ENCODE measurements around the gene NINJ2.

Gene NINJ2

GRCh38 chr12:674272-674781 is 11.1 kb upstream of the NINJ2 start:
- peak; percentile 19 to 55 for DNase-seq (ENCODE audit: extremely low read depth in 1 of 2, low read depth in 1 of 2)

- DNase-seq (ENCODE audit: extremely low read depth in 1 of 2, low read depth in 1 of 2): no peak
Observed at GRCh38 chr12:673849-674248, 10.6 kb upstream of the NINJ2 start.

GRCh38 chr12:669576-669945 is 6.3 kb upstream of the NINJ2 start:
- no peak for DNase-seq (ENCODE audit: extremely low read depth in 1 of 2, low read depth in 1 of 2)

- DNase-seq (ENCODE audit: extremely low read depth in 1 of 2, low read depth in 1 of 2): no peak
Observed at GRCh38 chr12:668090-668481, 4.8 kb upstream of the NINJ2 start.

- DNase-seq (ENCODE audit: extremely low read depth in 1 of 2, low read depth in 1 of 2): no peak
Observed at GRCh38 chr12:666766-667308, 3.6 kb upstream of the NINJ2 start.

- no peak for DNase-seq (ENCODE audit: extremely low read depth in 1 of 2, low read depth in 1 of 2)
Observed at GRCh38 chr12:666066-666465, 2.8 kb upstream of the NINJ2 start.

- DNase-seq (ENCODE audit: extremely low read depth in 1 of 2, low read depth in 1 of 2): no peak
Observed at GRCh38 chr12:664779-665092, 1.5 kb upstream of the NINJ2 start.

- DNase-seq (ENCODE audit: extremely low read depth in 1 of 2, low read depth in 1 of 2): no peak
Observed at GRCh38 chr12:664075-664778, 982 bp upstream of the NINJ2 start.

GRCh38 chr12:662566-663292 is 516 bp downstream of the NINJ2 start:
- no peak for DNase-seq (ENCODE audit: extremely low read depth in 1 of 2, low read depth in 1 of 2)

- no peak for DNase-seq (ENCODE audit: extremely low read depth in 1 of 2, low read depth in 1 of 2)
Observed at GRCh38 chr12:661720-662486, 1.3 kb downstream of the NINJ2 start.

- no peak for DNase-seq (ENCODE audit: extremely low read depth in 1 of 2, low read depth in 1 of 2)
Observed at GRCh38 chr12:659090-659683, 4.1 kb downstream of the NINJ2 start.

- DNase-seq (ENCODE audit: extremely low read depth in 1 of 2, low read depth in 1 of 2): no peak
Observed at GRCh38 chr12:650983-651382, 12.3 kb downstream of the NINJ2 start.

- DNase-seq (ENCODE audit: extremely low read depth in 1 of 2, low read depth in 1 of 2): no peak
Observed at GRCh38 chr12:647385-648085, 15.7 kb downstream of the NINJ2 start.

- no peak for DNase-seq (ENCODE audit: extremely low read depth in 1 of 2, low read depth in 1 of 2)
Observed at GRCh38 chr12:646442-647384, 16.5 kb downstream of the NINJ2 start.

- DNase-seq (ENCODE audit: extremely low read depth in 1 of 2, low read depth in 1 of 2): no peak
Observed at GRCh38 chr12:645563-646071, 17.6 kb downstream of the NINJ2 start.

- no peak for DNase-seq (ENCODE audit: extremely low read depth in 1 of 2, low read depth in 1 of 2)
Observed at GRCh38 chr12:644818-645552, 18.3 kb downstream of the NINJ2 start.

GRCh38 chr12:644303-644639 is 19.0 kb downstream of the NINJ2 start:
- DNase-seq (ENCODE audit: extremely low read depth in 1 of 2, low read depth in 1 of 2): no peak

GRCh38 chr12:643475-644302 is 19.6 kb downstream of the NINJ2 start:
- no peak for DNase-seq (ENCODE audit: extremely low read depth in 1 of 2, low read depth in 1 of 2)

Data from activated CD8-positive, alpha-beta memory T cell treated with anti-CD3 and anti-CD28 coated beads for 1 hour (primary cell).